Astrocyte of the cerebellum (primary cell): ENCODE results near the gene CHAT.

ENCODE experiments used
- DNase-seq: peaks from one replicate; pipeline ENCODE4 v3.0.0-alpha.2; 2011; ENCODE audit warnings: low read depth
- H3K4me3 ChIP-seq: 2 replicates; pipeline ENCODE4 v1.5.1; 2011; ENCODE audit warnings: mild to moderate bottlenecking, low read depth, low read length, moderate library complexity
- in situ Hi-C: cut with HindIII; loops from 2 replicates; pipeline ENCODE4 v1.10.0; 2017; ENCODE audit warnings: low sequenced_read_pairs
- TF ChIP-seq, protein P1 (sequence below): IDR thresholded peaks from 2 replicates; pipeline ENCODE4 v1.5.1; 2012; ENCODE audit warnings: low read length, low read depth, moderate library complexity, mild to moderate bottlenecking; ENCODE audit errors: missing control alignments

CHAT gene

DNA sequence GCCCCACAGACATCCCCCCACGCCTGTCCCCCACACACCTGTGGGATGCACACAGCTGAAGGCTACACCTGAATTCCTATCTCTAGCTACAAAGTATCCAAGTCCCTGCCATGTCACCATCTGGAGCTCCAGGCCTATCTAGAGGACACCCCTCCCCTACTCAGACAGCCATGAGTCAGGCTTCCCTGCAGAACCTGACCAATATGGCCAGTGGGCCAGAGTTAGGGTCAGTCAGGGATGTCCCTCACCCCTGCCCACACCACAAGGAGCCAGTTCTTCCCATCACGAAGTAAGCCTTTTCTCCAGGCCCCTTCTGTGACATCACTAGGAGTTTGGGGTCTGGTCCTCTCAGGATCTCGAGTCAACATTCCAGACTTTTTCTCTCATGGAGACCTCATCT lies 14.3 kb upstream of the CHAT start:
- no peak for DNase-seq
- in situ Hi-C loops: no loop called here
- no peak overlapping the region for H3K4me3 ChIP-seq
- TF ChIP-seq, protein P1, sequence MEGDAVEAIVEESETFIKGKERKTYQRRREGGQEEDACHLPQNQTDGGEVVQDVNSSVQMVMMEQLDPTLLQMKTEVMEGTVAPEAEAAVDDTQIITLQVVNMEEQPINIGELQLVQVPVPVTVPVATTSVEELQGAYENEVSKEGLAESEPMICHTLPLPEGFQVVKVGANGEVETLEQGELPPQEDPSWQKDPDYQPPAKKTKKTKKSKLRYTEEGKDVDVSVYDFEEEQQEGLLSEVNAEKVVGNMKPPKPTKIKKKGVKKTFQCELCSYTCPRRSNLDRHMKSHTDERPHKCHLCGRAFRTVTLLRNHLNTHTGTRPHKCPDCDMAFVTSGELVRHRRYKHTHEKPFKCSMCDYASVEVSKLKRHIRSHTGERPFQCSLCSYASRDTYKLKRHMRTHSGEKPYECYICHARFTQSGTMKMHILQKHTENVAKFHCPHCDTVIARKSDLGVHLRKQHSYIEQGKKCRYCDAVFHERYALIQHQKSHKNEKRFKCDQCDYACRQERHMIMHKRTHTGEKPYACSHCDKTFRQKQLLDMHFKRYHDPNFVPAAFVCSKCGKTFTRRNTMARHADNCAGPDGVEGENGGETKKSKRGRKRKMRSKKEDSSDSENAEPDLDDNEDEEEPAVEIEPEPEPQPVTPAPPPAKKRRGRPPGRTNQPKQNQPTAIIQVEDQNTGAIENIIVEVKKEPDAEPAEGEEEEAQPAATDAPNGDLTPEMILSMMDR: no peak

DNA sequence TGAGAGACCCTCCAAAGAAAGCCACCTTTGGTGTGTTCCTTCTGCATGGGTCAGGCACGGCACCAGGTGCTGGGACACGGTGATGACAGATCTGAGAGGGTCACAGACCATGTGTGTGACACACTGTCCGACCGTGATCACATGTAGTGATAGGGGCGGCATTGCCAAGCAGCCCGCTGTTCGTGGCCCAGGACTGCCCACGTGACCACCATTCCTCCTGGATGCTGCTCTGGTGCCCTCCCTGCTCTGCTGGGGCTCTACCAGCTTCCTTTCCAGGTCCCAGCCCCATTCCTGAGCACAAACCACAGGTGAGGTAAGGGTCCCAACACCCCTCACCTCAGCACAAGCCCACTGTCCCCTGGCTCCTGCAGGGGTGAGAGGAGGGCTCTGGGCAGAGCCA lies 13.8 kb upstream of the CHAT start:
- DNase-seq: no peak
- no peak overlapping the region for H3K4me3 ChIP-seq
- TF ChIP-seq, protein P1: no peak
- in situ Hi-C loops: no loop called here

DNA sequence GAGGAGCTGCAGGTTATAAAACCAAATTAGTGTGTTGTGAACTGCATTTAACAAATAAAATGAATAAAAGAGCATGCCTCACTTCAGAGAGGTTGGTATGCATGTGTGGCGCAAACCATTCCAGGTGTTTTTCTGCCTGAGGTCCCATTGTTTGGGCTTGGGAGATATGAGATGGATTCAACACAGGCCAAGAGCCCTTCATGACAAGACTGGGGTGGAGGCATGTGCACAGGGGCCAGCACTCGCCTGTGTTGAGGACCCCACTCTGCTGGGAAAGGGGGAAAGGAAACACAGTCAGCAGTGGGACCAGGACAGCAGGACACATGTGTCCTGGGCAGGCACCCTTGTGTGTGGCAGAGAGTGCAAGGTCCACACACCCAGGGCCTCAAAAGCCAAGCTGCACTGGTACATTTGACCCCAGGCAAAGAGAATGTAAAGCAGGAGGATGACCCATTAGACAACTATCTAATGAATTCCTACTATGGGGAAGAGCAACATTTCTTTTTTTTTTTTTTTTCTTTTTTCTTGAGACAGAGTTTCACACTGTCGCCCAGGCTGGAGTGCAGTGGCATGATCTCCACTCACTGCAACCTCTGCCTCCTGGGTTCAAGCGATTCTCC lies 12.9 kb upstream of the CHAT start:
- in situ Hi-C loops: no loop called here
- no peak overlapping the region for H3K4me3 ChIP-seq
- TF ChIP-seq, protein P1: no peak
- DNase-seq: no peak

DNA sequence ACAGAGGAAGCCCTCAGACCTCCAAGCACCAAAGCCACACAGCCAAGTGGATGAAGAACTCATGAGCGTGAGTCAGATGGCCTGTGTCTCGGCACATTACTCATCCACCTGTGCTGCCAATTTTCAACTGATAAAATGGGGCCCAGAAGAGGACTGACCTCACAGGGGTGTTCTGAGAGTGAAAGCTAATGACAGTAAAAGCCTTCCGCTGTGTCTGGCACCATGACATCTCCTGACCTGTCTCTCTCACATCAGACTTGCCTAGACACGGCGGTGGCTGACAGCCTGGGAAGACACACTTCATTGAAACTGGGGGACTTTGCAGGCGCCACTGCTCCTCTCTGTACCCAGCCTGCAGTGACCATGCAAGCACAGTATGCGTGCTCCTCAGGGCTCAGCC lies 12.0 kb upstream of the CHAT start:
- H3K4me3 ChIP-seq: no peak overlapping the region
- in situ Hi-C loops: no loop called here
- DNase-seq: no peak
- TF ChIP-seq, protein P1: no peak

DNA sequence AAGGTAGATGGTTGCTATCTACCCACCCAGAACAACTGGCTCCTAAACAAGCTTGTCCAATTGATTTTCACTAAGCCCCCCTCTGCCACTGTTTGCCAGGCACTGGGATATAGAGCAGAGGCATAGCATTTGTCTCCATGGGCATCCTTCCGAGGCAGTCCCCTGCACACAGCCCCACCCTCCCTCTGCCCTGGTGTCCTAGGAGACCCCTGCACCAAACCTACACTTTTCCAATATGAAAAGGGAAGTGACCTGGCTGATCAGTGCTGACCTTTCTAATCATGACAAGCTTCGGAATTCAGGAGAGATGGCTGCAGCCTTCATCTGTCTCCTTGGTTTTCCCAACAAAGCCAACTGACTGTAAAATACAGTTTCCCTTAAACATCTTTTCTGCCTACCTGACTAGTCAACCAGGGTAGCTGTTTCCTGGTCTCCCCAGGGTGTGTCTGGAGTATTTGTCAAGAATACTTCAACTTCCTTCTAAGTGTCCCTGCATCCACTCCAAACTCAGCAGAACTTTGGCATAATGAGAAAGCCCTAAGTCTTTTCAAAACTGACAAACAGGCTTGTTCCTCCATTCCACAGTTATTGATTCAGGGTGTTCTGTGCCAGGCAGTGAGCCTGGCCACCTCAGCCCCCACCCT lies 11.3 kb upstream of the CHAT start:
- in situ Hi-C loops: no loop called here
- no peak overlapping the region for H3K4me3 ChIP-seq
- no peak for DNase-seq
- TF ChIP-seq, protein P1: no peak

DNA sequence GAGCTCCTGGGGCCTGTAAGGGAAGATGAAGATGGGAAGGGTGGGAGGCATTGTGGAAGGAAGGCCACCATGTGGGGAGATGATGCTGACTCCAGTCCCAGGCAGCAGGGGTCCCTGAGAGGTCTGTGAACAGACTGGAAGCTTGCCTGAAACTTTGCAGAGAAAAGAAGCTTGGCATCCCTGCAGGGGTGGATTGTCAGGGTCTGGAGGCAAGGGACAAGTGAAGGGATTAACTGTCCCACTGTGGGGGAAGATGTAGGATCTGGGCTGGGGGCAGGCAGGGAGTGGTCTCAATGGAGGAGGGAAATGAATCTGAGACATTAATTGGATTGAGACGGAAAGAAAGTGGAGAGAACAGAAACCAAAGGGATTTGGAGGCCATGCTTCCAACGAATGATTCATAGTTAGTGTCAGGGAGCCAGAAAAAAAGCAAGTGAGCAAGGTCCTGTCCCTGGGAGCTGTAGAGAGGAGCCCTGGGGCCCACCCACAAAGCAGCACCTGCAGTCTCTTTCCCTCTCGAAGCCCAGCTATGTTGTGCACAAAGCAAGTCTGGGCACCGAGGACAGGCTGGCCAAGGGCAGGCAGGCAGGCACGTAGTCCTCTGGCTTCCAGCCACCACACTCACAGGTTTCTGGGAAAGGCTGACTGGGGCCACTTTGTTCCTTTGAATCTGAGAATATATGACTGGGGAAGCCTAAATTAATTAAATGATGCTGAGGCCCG lies 8.5 kb upstream of the CHAT start:
- no peak for DNase-seq
- in situ Hi-C loops: no loop called here
- TF ChIP-seq, protein P1: no peak
- no peak overlapping the region for H3K4me3 ChIP-seq
